Stomach smooth muscle (tissue), 2 donors: Measurements from ENCODE around the gene SLC6A20.
"Not testable (repeated sequence)": the region's sequence is repeated elsewhere in the genome, so short reads cannot be mapped to it uniquely, and the experiment has no call there.

Experiments
- H3K27ac ChIP-seq: one replicate; pipeline ENCODE4 v1.7.0; 2013; ENCODE audit warnings: mild to moderate bottlenecking, low read length, inconsistent platforms
- H3K27me3 ChIP-seq, 2 donors: one replicate each; pipeline ENCODE4 v1.7.0; 2013; ENCODE audit warnings: low read length in 2 of 2; ENCODE audit not compliant: insufficient read depth in 2 of 2, control insufficient read depth in 1 of 2
- H3K36me3 ChIP-seq, 2 donors: one replicate each; pipeline ENCODE4 v1.7.0; 2013; ENCODE audit warnings: low read length in 2 of 2; ENCODE audit not compliant: control insufficient read depth in 2 of 2, insufficient read depth in 2 of 2
- H3K4me1 ChIP-seq: one replicate; pipeline ENCODE4 v1.7.0; 2013; ENCODE audit warnings: low read length; ENCODE audit not compliant: control insufficient read depth, insufficient read depth
- H3K4me3 ChIP-seq, 2 donors: one replicate each; pipeline ENCODE4 v1.7.0; 2013; ENCODE audit warnings: low read length in 2 of 2
- H3K9ac ChIP-seq, 2 donors: one replicate each; pipeline ENCODE4 v1.7.0; 2013; ENCODE audit warnings: low read length in 2 of 2, mild to moderate bottlenecking in 1 of 2
- H3K9me3 ChIP-seq, 2 donors: one replicate each; pipeline ENCODE4 v1.7.0; 2013; ENCODE audit warnings: low read length in 2 of 2; ENCODE audit not compliant: control insufficient read depth in 2 of 2
- donor health status: healthy.
- donor health status: Pancreatic carcinoma.

SLC6A20 gene

GRCh38 chr3:45758871-45759270 is 37.5 kb downstream of the SLC6A20 start:
- H3K9ac ChIP-seq, result no peak overlapping the region
- H3K36me3 ChIP-seq, result no peaks in the 10 kb centered on the region
- H3K4me3 ChIP-seq, result no peak overlapping the region
- H3K9me3 ChIP-seq, result no peaks in the 10 kb centered on the region
- no peak overlapping the region for H3K27ac ChIP-seq
- peaks cover 0 to under 1% of the 10 kb centered on the region in 2 donors for H3K27me3 ChIP-seq
- no peaks in the 10 kb centered on the region for H3K4me1 ChIP-seq

- H3K4me3 ChIP-seq, H3K27ac ChIP-seq, H3K27me3 ChIP-seq, H3K36me3 ChIP-seq, H3K9me3 ChIP-seq, H3K4me1 ChIP-seq, H3K9ac ChIP-seq: not testable (repeated sequence)
Observed at GRCh38 chr3:45757141-45757540, 39.2 kb downstream of the SLC6A20 start.

GRCh38 chr3:45756055-45756454 is 40.3 kb downstream of the SLC6A20 start:
- Histone ChIP-seq H3K9ac (no peak overlapping the region), H3K4me1 (no peaks in the 10 kb centered on the region), H3K36me3 (no peaks in the 10 kb centered on the region), H3K9me3 (no peaks in the 10 kb centered on the region), H3K27me3 (no peaks in the 10 kb centered on the region), H3K27ac (no peak overlapping the region), H3K4me3 (no peak overlapping the region)

- H3K27ac ChIP-seq, result no peak overlapping the region
- H3K36me3 ChIP-seq, result no peaks in the 10 kb centered on the region
- H3K9me3 ChIP-seq, result no peaks in the 10 kb centered on the region
Observed at GRCh38 chr3:45754461-45754860, 41.9 kb downstream of the SLC6A20 start.

GRCh38 chr3:45753095-45753494 is 43.2 kb downstream of the SLC6A20 start:
- Histone ChIP-seq H3K4me3 (no peak overlapping the region), H3K9me3 (no peaks in the 10 kb centered on the region), H3K36me3 (peaks cover 0 to 2% of the 10 kb centered on the region in 2 donors), H3K27me3 (no peaks in the 10 kb centered on the region), H3K9ac (no peak overlapping the region), H3K4me1 (no peaks in the 10 kb centered on the region), H3K27ac (no peak overlapping the region)

More at GRCh38 chr3:45754461-45754860, 41.9 kb downstream of the SLC6A20 start:
- no peaks in the 10 kb centered on the region for H3K4me1 ChIP-seq
- no peaks in the 10 kb centered on the region for H3K27me3 ChIP-seq
- H3K9ac ChIP-seq, result no peak overlapping the region
- H3K4me3 ChIP-seq, result no peak overlapping the region

GRCh38 chr3:45751537-45752242 is 44.6 kb downstream of the SLC6A20 start:
- Histone ChIP-seq H3K4me1 (no peaks in the 10 kb centered on the region), H3K27me3 (no peaks in the 10 kb centered on the region), H3K9ac (no peak overlapping the region), H3K4me3 (no peak overlapping the region), H3K27ac (no peak overlapping the region), H3K36me3 (peaks cover 9 to 10% of the 10 kb centered on the region in 2 donors), H3K9me3 (no peaks in the 10 kb centered on the region)

GRCh38 chr3:45749880-45750279 is 46.5 kb downstream of the SLC6A20 start:
- no peaks in the 10 kb centered on the region for H3K9me3 ChIP-seq

GRCh38 chr3:45749036-45749600 is 47.2 kb downstream of the SLC6A20 start:
- peaks cover 18 to 21% of the 10 kb centered on the region in 2 donors for H3K36me3 ChIP-seq
- not testable (repeated sequence) for H3K27me3 ChIP-seq, H3K4me3 ChIP-seq, H3K9me3 ChIP-seq, H3K27ac ChIP-seq, H3K9ac ChIP-seq, H3K4me1 ChIP-seq

More at GRCh38 chr3:45749880-45750279, 46.5 kb downstream of the SLC6A20 start:
- Histone ChIP-seq H3K4me1 (no peaks in the 10 kb centered on the region), H3K27ac (no peak overlapping the region), H3K36me3 (peaks cover 18 to 21% of the 10 kb centered on the region in 2 donors), H3K4me3 (no peak overlapping the region), H3K9ac (no peak overlapping the region), H3K27me3 (no peaks in the 10 kb centered on the region)

- Histone ChIP-seq H3K36me3 (peaks cover 22 to 26% of the 10 kb centered on the region in 2 donors), H3K27ac (no peak overlapping the region), H3K27me3 (no peaks in the 10 kb centered on the region), H3K9ac (no peak overlapping the region), H3K4me3 (no peak overlapping the region), H3K9me3 (no peaks in the 10 kb centered on the region), H3K4me1 (no peaks in the 10 kb centered on the region)
Observed at GRCh38 chr3:45748068-45748467, 48.3 kb downstream of the SLC6A20 start.

- Histone ChIP-seq H3K9ac (no peak overlapping the region), H3K27ac (no peak overlapping the region), H3K36me3 (peaks cover 26 to 29% of the 10 kb centered on the region in 2 donors)
Observed at GRCh38 chr3:45746777-45747622, 49.3 kb downstream of the SLC6A20 start.

More at GRCh38 chr3:45746777-45747622, 49.3 kb downstream of the SLC6A20 start:
- H3K9me3 ChIP-seq, result no peaks in the 10 kb centered on the region
- no peak overlapping the region for H3K4me3 ChIP-seq
- no peaks in the 10 kb centered on the region for H3K4me1 ChIP-seq
- H3K27me3 ChIP-seq, result no peaks in the 10 kb centered on the region
